Epithelial cell of esophagus (primary cell): ENCODE data around the gene ATP10D.
A peak's percentile ranks its signal among the peaks of the same experiment; 100 is the strongest.

Source experiments
- DNase-seq: peaks from one replicate; pipeline ENCODE4 v3.0.0; 2010; ENCODE audit warnings: low read depth
- H3K4me3 ChIP-seq: 2 replicates; pipeline ENCODE4 v1.5.1; 2011; ENCODE audit warnings: mild to moderate bottlenecking, low read length, control low read depth
- TF ChIP-seq, protein P1 (sequence below): IDR thresholded peaks from 2 replicates; pipeline ENCODE4 v1.5.1; 2011; ENCODE audit warnings: low read depth, mild to moderate bottlenecking, low read length, control low read depth, inconsistent platforms; ENCODE audit not compliant: insufficient read depth; ENCODE audit errors: missing control alignments

ATP10D gene

DNA sequence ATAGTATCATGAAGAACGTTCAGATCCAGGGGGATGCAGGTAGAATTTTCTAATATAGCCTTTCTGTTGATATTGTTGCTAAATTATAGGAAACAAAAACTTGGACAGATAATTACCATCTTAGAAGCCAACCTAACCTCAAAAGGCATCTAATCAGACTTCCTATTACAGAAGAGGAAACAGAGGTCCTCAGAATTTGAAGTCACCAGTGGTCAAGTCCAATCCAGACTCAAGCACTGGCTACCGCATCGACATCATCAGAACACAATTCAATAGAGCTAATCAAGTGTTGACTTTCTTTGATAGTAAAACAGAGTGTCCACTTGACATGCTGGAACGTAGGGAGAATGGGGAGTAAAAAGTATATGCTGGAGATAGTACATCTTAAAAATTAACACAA is 10.3 kb upstream of the ATP10D start:
- TF ChIP-seq, protein P1, sequence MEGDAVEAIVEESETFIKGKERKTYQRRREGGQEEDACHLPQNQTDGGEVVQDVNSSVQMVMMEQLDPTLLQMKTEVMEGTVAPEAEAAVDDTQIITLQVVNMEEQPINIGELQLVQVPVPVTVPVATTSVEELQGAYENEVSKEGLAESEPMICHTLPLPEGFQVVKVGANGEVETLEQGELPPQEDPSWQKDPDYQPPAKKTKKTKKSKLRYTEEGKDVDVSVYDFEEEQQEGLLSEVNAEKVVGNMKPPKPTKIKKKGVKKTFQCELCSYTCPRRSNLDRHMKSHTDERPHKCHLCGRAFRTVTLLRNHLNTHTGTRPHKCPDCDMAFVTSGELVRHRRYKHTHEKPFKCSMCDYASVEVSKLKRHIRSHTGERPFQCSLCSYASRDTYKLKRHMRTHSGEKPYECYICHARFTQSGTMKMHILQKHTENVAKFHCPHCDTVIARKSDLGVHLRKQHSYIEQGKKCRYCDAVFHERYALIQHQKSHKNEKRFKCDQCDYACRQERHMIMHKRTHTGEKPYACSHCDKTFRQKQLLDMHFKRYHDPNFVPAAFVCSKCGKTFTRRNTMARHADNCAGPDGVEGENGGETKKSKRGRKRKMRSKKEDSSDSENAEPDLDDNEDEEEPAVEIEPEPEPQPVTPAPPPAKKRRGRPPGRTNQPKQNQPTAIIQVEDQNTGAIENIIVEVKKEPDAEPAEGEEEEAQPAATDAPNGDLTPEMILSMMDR = no peak
- H3K4me3 ChIP-seq = no peak overlapping the region
- DNase-seq = no peak

DNA sequence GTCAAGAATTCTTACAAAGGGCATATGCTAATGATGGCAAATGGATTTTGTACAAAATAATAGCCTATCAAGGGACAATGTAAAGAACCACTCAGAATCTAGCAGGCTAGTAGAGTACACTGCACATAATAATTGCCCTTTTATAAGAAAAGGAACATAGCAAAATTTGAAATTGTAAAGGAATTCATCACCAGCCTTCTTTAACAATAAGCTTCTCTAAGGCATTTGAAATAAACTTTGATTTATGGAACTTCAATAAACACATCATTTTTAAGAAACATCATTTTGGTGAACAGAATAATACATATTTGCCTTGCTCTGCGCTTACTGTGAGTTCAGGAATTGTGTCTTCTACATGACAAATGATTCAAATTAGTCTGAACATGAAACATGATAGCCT is 9.7 kb upstream of the ATP10D start:
- H3K4me3 ChIP-seq = no peak overlapping the region
- TF ChIP-seq, protein P1 = no peak
- no peak for DNase-seq

DNA sequence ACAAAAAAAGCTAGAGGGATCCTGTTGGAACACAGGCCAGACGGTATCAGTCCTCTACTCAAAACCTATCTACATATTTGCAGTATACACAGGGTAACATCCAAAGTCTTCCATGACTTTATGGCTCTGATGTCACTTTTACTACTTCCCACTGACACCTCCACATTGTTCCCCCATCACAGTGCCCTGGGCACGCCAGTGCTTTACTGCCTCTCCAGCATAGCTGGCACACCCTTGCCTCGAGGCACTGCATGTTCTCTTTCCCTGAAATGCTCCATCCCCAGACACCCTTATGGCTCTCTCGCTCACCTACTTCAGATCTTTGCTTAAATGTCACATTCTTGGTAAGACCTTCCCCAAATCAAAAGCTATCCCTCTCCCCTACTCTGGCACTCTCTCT is 6.3 kb upstream of the ATP10D start:
- peak; percentile 20 for DNase-seq
- TF ChIP-seq, protein P1 = no peak
- no peak overlapping the region for H3K4me3 ChIP-seq

DNA sequence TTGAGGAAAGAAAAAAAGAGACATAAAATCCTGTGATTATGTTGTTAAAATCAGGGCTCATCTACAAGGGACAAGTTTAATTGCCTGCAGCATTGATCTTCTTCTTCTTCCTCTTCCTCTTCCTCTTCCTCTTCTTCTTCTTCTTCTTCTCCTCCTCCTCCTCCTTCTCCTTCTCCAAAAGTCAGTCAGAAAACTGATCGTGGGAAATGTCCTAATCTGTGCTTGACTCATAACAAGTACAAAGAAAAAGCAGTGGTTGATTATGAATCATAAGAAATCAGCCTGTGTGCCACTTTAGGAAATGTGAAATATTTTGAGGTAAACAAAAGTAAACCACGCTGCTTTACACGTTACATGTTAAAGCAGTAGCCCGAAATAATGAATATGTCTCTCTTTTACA is 2.7 kb upstream of the ATP10D start:
- DNase-seq = peak; percentile 85
- TF ChIP-seq, protein P1 = no peak
- H3K4me3 ChIP-seq = no peak overlapping the region

DNA sequence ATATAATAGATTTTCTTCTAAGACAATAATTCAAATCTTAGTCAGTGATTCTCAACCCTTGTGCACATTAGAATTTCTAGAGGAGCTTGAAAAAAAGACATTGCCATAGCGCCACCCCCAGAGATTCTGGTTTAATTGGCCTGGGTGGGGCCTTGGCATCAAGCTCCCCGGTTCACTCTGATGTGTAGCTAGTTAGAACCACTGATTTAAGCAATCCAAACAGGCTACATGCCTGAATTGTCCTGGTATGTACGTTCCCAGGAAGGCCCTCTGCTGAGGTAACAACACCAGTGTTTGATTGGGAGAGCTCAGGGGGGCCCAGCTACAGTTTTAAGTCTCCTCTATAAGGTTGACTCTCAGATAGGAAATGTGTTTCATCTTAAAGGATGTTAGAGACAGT is 1.3 kb upstream of the ATP10D start:
- no peak overlapping the region for H3K4me3 ChIP-seq
- peak; percentile 87 for DNase-seq
- TF ChIP-seq, protein P1 = peak; percentile 2

DNA sequence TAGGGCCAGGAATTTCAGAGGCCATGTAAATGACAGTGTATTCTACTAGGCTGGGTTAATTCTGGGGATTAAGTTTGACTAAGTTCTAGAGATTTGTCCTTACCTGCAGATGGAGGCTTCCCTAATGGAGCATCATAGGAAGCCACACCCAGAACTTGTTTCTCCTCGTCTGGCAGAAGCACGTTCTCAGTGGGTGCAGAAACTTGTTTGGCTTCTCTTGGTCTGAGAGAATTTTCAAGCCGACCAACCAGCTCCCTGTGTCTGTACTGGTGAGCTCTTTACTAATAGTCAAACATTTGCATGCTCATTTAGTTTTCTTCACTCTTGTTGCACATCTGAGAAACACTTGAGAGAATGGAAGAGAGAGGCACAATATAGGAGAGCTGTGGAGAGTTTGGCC is 907 bp upstream of the ATP10D start:
- DNase-seq = peak; percentile 98
- H3K4me3 ChIP-seq = no peak overlapping the region
- TF ChIP-seq, protein P1 = no peak

DNA sequence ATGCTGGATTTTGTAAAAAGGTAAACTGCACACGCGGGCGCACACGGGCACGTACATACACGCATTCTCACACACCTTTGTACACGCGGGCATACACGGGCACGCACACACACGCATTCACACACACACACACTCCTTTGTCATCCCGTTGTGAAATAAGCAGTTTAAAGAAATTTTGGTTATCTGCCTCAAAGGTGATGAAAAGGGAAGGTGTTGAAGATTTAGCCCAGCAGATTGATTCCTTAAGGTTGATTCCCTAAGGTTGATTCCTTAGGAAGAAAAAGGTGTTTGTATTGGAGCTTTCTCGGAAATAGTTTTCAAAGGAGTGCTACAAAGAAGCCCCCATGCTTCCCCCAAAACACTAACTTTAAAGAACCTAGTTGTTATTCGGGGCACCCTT is 693 bp downstream of the ATP10D start:
- no peak for DNase-seq
- peak overlapping the region; percentile 62 for H3K4me3 ChIP-seq
- TF ChIP-seq, protein P1 = no peak
